ENCODE results near the gene UQCRQ.
"Not testable (repeated sequence)": the region's sequence is repeated elsewhere in the genome, so short reads cannot be mapped to it uniquely, and the experiment has no call there.

The UQCRQ gene

DNA sequence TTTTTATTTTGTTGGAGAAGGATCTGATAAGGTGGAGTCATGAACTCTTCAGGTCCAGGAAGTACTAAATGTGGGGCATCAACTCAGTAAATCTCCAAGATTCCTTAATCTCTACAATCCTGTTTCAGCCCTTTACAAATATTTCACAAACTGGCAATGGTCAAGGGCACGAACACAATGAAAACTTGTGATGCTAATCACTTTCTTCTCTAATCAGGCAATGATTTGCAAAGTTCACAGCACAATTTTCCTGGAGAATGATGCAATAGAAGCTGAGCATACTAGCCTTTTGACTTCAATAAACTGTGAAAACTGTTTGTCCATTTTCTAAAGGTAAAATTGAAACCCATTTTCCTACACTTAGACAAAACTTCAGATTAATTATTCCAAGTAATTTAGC lies 17.1 kb upstream of the UQCRQ start:
- no peaks in the 10 kb centered on the region for H3K9me3 ChIP-seq (ENCODE audit: control insufficient read depth in 5 of 5, low read length in 5 of 5)
- no peaks in the 10 kb centered on the region for H3K27me3 ChIP-seq (ENCODE audit: control insufficient read depth in 5 of 5, insufficient read depth in 4 of 5, low read length in 5 of 5)
- no peak overlapping the region for H3K27ac ChIP-seq (ENCODE audit: low read depth, low read length)
- H3K36me3 ChIP-seq (ENCODE audit: control insufficient read depth in 5 of 5, insufficient read depth in 5 of 5, low read length in 5 of 5), result no peaks in the 10 kb centered on the region
- H3K9ac ChIP-seq (ENCODE audit: low read length in 5 of 5), result no peak overlapping the region
- H3K4me3 ChIP-seq (ENCODE audit: low read depth in 1 of 5, low read length in 5 of 5), result no peak overlapping the region
- no peaks in the 10 kb centered on the region for H3K4me1 ChIP-seq (ENCODE audit: control insufficient read depth in 5 of 5, insufficient read depth in 5 of 5, low read length in 5 of 5)

DNA sequence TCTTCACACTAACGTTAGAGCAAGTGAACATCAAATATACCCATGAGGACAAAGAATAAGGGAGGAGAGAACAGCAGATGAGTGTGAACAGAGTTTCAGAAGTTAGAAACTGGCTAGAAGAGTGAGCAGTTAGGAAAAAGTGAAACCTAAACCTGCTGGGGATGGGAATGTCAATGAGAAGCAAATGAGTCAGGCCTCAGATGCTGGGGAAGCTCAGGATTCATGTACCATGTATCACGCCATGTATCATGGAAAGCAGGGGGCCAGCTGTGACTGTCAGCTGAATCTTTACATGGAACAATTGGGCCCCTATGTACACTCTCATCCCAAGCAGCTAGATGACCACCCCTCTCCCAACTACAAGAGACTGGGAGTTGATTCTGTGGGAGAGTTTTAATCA lies 16.4 kb upstream of the UQCRQ start:
- Histone ChIP-seq H3K9ac (ENCODE audit: low read length in 5 of 5) (no peak overlapping the region), H3K27ac (ENCODE audit: low read depth, low read length) (no peak overlapping the region), H3K27me3 (ENCODE audit: control insufficient read depth in 5 of 5, insufficient read depth in 4 of 5, low read length in 5 of 5) (no peaks in the 10 kb centered on the region), H3K9me3 (ENCODE audit: control insufficient read depth in 5 of 5, low read length in 5 of 5) (no peaks in the 10 kb centered on the region), H3K36me3 (ENCODE audit: control insufficient read depth in 5 of 5, insufficient read depth in 5 of 5, low read length in 5 of 5) (no peaks in the 10 kb centered on the region), H3K4me1 (ENCODE audit: control insufficient read depth in 5 of 5, insufficient read depth in 5 of 5, low read length in 5 of 5) (no peaks in the 10 kb centered on the region), H3K4me3 (ENCODE audit: low read depth in 1 of 5, low read length in 5 of 5) (no peak overlapping the region)

DNA sequence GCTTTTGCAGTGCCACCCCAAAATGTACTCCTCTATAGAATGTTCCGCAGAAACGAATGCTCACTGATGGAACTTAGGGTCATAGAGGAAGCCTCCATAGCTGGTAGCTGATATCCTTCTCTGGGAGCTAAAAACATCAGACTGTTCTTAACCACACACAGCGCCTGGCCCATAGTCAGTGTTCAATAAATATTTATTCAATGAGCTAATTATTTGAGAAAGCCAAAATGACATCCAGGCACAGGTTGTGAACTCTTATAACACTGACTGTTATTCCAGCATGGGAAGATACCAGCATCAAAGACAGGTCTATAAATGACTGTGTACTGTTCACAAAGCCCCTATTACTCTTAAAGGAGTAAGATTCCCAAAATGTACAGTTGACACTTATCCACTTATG lies 13.1 kb upstream of the UQCRQ start:
- no peak overlapping the region for H3K27ac ChIP-seq (ENCODE audit: low read depth, low read length)
- H3K9ac ChIP-seq (ENCODE audit: low read length in 5 of 5), result no peak overlapping the region
- peaks cover 0 to 3% (median 0%) of the 10 kb centered on the region in 5 donors for H3K27me3 ChIP-seq (ENCODE audit: control insufficient read depth in 5 of 5, insufficient read depth in 4 of 5, low read length in 5 of 5)
- H3K4me3 ChIP-seq (ENCODE audit: low read depth in 1 of 5, low read length in 5 of 5), result no peak overlapping the region
- H3K9me3 ChIP-seq (ENCODE audit: control insufficient read depth in 5 of 5, low read length in 5 of 5), result no peaks in the 10 kb centered on the region
- no peaks in the 10 kb centered on the region for H3K4me1 ChIP-seq (ENCODE audit: control insufficient read depth in 5 of 5, insufficient read depth in 5 of 5, low read length in 5 of 5)
- H3K36me3 ChIP-seq (ENCODE audit: control insufficient read depth in 5 of 5, insufficient read depth in 5 of 5, low read length in 5 of 5), result no peaks in the 10 kb centered on the region

DNA sequence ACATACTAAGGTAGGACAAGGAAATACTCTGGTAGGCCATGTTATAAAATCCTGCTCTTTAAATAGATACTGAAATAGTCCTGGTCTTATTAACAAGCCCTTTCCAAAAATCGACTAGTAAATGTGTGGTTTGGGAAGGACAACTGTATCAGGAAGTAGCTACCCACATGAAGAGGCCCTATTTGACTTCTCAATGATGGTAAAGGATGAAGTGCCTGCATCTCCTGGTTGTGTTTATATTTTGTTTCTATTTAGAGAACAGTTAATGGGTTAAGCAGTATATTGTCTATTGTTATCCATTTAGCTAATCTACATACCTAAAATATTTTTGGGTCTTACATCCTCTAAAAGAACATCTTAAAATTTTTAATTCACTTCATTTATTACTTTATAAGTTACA lies 12.7 kb upstream of the UQCRQ start:
- H3K4me3 ChIP-seq (ENCODE audit: low read depth in 1 of 5, low read length in 5 of 5), result no peak overlapping the region
- H3K27me3 ChIP-seq (ENCODE audit: control insufficient read depth in 5 of 5, insufficient read depth in 4 of 5, low read length in 5 of 5), result peaks cover 0 to 3% (median 0%) of the 10 kb centered on the region in 5 donors
- no peak overlapping the region for H3K27ac ChIP-seq (ENCODE audit: low read depth, low read length)
- H3K9me3 ChIP-seq (ENCODE audit: control insufficient read depth in 5 of 5, low read length in 5 of 5), result no peaks in the 10 kb centered on the region
- no peaks in the 10 kb centered on the region for H3K36me3 ChIP-seq (ENCODE audit: control insufficient read depth in 5 of 5, insufficient read depth in 5 of 5, low read length in 5 of 5)
- no peaks in the 10 kb centered on the region for H3K4me1 ChIP-seq (ENCODE audit: control insufficient read depth in 5 of 5, insufficient read depth in 5 of 5, low read length in 5 of 5)
- no peak overlapping the region for H3K9ac ChIP-seq (ENCODE audit: low read length in 5 of 5)

DNA sequence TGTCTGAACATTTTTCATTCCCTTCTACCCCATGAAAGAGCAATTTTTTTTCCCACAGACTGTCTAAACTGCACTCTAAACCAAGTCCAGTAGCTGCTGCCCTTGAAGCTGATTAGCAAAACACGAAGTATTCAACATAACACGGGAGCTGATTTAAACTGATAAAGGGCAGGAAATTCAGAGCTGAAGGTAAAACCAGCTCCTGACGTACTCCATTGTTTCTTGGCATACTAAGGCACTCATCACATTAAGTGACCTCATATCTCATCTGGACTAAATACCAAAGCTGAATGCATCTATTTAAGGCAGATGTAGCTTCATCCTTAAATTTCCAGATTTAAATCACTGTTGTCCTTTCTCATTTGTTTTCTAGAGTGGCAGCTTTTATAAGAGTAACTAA lies 12.1 kb upstream of the UQCRQ start:
- H3K9me3 ChIP-seq (ENCODE audit: control insufficient read depth in 5 of 5, low read length in 5 of 5), result no peaks in the 10 kb centered on the region
- no peak overlapping the region for H3K27ac ChIP-seq (ENCODE audit: low read depth, low read length)
- H3K4me1 ChIP-seq (ENCODE audit: control insufficient read depth in 5 of 5, insufficient read depth in 5 of 5, low read length in 5 of 5), result no peaks in the 10 kb centered on the region
- H3K9ac ChIP-seq (ENCODE audit: low read length in 5 of 5), result no peak overlapping the region
- no peaks in the 10 kb centered on the region for H3K36me3 ChIP-seq (ENCODE audit: control insufficient read depth in 5 of 5, insufficient read depth in 5 of 5, low read length in 5 of 5)
- H3K4me3 ChIP-seq (ENCODE audit: low read depth in 1 of 5, low read length in 5 of 5), result no peak overlapping the region
- peaks cover 0 to 3% (median 0%) of the 10 kb centered on the region in 5 donors for H3K27me3 ChIP-seq (ENCODE audit: control insufficient read depth in 5 of 5, insufficient read depth in 4 of 5, low read length in 5 of 5)

DNA sequence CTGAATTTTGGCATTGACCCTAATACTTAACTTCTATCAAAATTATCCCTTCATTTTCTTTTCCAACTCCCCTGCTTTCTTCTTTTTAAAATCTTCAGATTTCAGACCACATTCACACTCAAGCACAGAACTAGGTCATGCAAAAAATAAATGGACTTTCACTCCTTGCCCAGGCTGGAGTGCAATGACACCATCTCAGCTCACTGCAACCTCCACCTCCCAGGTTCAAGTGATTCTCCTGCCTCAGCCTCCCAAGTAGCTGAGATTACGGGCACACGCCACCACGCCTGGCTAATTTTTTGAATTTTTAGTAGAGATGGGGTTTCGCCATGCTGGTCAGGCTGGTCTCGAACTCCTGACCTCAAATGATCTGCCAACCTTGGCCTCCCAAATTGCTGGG lies 11.4 kb upstream of the UQCRQ start:
- not testable (repeated sequence) for H3K27me3 ChIP-seq (ENCODE audit: control insufficient read depth in 5 of 5, insufficient read depth in 4 of 5, low read length in 5 of 5); H3K9ac ChIP-seq (ENCODE audit: low read length in 5 of 5); H3K27ac ChIP-seq (ENCODE audit: low read depth, low read length); H3K9me3 ChIP-seq (ENCODE audit: control insufficient read depth in 5 of 5, low read length in 5 of 5); H3K4me1 ChIP-seq (ENCODE audit: control insufficient read depth in 5 of 5, insufficient read depth in 5 of 5, low read length in 5 of 5); H3K36me3 ChIP-seq (ENCODE audit: control insufficient read depth in 5 of 5, insufficient read depth in 5 of 5, low read length in 5 of 5); H3K4me3 ChIP-seq (ENCODE audit: low read depth in 1 of 5, low read length in 5 of 5)

DNA sequence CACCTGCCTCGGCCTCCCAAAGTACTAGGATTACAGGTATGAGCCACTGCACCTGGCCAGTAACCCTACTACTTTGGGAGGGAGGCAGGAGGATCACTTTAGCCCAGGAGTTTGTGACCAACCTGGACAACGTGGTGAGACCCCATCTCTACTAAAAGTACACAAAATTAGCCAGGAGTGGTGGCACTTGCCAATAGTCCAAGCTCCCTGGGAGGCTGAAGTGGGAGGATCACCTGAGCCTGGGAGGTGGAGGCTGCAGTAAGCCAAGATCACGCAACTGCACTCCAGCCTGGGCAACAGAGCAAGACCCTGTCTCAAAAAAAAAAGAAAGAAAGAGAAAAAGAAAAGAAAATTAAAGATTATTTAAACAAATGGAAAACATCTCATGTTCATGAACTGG lies 10.4 kb upstream of the UQCRQ start:
- Histone ChIP-seq H3K4me3 (ENCODE audit: low read depth in 1 of 5, low read length in 5 of 5) (no peak overlapping the region), H3K27ac (ENCODE audit: low read depth, low read length) (no peak overlapping the region), H3K27me3 (ENCODE audit: control insufficient read depth in 5 of 5, insufficient read depth in 4 of 5, low read length in 5 of 5) (peaks cover 0 to 3% (median 0%) of the 10 kb centered on the region in 5 donors), H3K9ac (ENCODE audit: low read length in 5 of 5) (no peak overlapping the region), H3K4me1 (ENCODE audit: control insufficient read depth in 5 of 5, insufficient read depth in 5 of 5, low read length in 5 of 5) (no peaks in the 10 kb centered on the region), H3K9me3 (ENCODE audit: control insufficient read depth in 5 of 5, low read length in 5 of 5) (no peaks in the 10 kb centered on the region), H3K36me3 (ENCODE audit: control insufficient read depth in 5 of 5, insufficient read depth in 5 of 5, low read length in 5 of 5) (no peaks in the 10 kb centered on the region)

DNA sequence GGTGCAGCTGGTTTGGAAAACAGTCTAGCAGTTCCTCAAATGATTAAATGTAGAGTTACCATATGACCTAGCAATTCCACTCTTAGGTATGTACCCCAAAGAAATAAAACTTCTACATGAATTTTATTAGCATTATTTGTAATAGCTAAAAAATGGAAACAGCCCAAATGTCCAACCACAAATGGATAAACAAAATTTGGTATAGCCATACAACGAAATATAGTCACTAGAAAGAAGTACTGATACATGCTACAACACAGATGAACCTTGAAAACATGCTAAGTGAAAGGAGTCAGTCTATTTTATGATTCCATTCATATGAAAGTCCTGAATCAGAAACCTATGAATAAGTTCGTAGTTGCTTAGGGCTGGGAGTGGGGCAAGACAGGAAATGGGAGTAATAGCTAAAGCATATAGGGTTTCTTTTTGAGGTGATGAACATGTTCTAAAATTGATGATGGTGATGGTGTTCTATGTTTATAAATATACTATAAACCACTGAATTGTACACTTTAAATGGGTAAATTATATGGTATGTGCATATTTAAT lies 6.5 kb upstream of the UQCRQ start:
- Histone ChIP-seq H3K36me3 (ENCODE audit: control insufficient read depth in 5 of 5, insufficient read depth in 5 of 5, low read length in 5 of 5) (no peaks in the 10 kb centered on the region), H3K27me3 (ENCODE audit: control insufficient read depth in 5 of 5, insufficient read depth in 4 of 5, low read length in 5 of 5) (peaks cover 0 to 3% (median 0%) of the 10 kb centered on the region in 5 donors), H3K4me1 (ENCODE audit: control insufficient read depth in 5 of 5, insufficient read depth in 5 of 5, low read length in 5 of 5) (no peaks in the 10 kb centered on the region), H3K9ac (ENCODE audit: low read length in 5 of 5) (no peak overlapping the region), H3K27ac (ENCODE audit: low read depth, low read length) (no peak overlapping the region), H3K9me3 (ENCODE audit: control insufficient read depth in 5 of 5, low read length in 5 of 5) (no peaks in the 10 kb centered on the region), H3K4me3 (ENCODE audit: low read depth in 1 of 5, low read length in 5 of 5) (no peak overlapping the region)

DNA sequence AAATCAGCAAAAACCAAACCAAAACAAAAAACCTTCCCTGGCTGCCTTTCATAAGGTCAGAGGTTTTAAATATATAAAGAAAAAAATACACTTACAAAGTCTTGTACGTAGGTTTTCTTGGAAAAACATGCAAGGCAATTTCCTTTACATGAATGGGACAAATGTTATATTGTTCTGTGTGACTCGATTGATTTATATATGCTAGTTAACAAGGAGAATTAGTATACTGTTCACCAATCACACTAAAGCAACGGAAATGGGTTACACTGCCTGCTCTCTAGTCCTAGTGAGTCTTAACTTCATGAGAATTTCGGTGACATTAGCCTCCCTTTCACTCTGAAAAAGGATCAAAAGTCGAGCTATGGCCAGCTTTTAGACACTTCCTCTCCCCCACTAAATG lies 5.7 kb upstream of the UQCRQ start:
- no peaks in the 10 kb centered on the region for H3K9me3 ChIP-seq (ENCODE audit: control insufficient read depth in 5 of 5, low read length in 5 of 5)
- H3K4me1 ChIP-seq (ENCODE audit: control insufficient read depth in 5 of 5, insufficient read depth in 5 of 5, low read length in 5 of 5), result peaks cover 0 to 5% (median 3%) of the 10 kb centered on the region in 5 donors
- no peaks in the 10 kb centered on the region for H3K27me3 ChIP-seq (ENCODE audit: control insufficient read depth in 5 of 5, insufficient read depth in 4 of 5, low read length in 5 of 5)
- H3K27ac ChIP-seq (ENCODE audit: low read depth, low read length), result no peak overlapping the region
- H3K36me3 ChIP-seq (ENCODE audit: control insufficient read depth in 5 of 5, insufficient read depth in 5 of 5, low read length in 5 of 5), result no peaks in the 10 kb centered on the region
- no peak overlapping the region for H3K4me3 ChIP-seq (ENCODE audit: low read depth in 1 of 5, low read length in 5 of 5)
- no peak overlapping the region for H3K9ac ChIP-seq (ENCODE audit: low read length in 5 of 5)

DNA sequence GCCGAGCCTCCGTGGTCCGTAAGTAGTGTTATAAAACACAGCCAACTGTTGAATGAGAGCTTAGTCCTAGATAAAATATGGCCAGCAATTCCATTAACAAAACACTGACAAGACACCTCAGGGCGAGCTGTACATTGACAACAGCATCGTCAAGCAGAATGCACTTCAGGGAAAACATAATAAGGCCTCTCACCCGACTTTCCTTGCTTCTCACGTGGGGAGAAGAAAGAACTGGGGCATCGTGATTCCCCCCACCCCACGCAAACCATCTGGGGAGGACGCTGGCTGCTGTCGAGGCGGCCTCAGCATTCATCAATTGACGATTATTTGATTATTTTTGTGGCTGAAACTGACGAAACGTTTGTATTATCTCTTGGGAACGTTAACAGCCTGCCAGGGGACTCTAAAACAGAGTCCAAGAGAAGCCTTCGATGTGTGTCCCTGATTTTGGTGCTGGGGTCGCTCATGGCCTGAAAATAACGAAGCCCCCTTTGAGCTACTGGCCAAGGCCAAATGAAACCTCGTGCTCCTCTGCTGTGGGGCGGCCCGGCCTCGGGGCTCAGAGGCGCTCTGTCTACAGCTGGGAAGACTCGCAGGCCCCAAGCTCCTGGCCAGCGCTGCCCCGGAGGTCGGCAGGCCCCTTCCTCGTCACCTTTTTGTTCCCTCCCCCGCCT lies 637 bp upstream of the UQCRQ start:
- peaks cover 0 to 25% (median 15%) of the 10 kb centered on the region in 5 donors for H3K4me1 ChIP-seq (ENCODE audit: control insufficient read depth in 5 of 5, insufficient read depth in 5 of 5, low read length in 5 of 5)
- H3K9me3 ChIP-seq (ENCODE audit: control insufficient read depth in 5 of 5, low read length in 5 of 5), result no peaks in the 10 kb centered on the region
- peak overlapping the region; percentile 58 to 92 (median 81) for H3K4me3 ChIP-seq (ENCODE audit: low read depth in 1 of 5, low read length in 5 of 5)
- H3K27me3 ChIP-seq (ENCODE audit: control insufficient read depth in 5 of 5, insufficient read depth in 4 of 5, low read length in 5 of 5), result no peaks in the 10 kb centered on the region
- peak overlapping the region; percentile 12 to 95 (median 82) for H3K9ac ChIP-seq (ENCODE audit: low read length in 5 of 5)
- peak overlapping the region; percentile 94 for H3K27ac ChIP-seq (ENCODE audit: low read depth, low read length)
- peaks cover 0 to 22% (median 16%) of the 10 kb centered on the region in 5 donors for H3K36me3 ChIP-seq (ENCODE audit: control insufficient read depth in 5 of 5, insufficient read depth in 5 of 5, low read length in 5 of 5)

All from subcutaneous abdominal adipose tissue (tissue), 5 donors.